Adrenal gland (tissue), 5 donors: Measurements from ENCODE around the gene ANKS6.

ENCODE experiments used
- CTCF ChIP-seq, 6 experiments: fragments of 450-650 bp in 4 of 6; fragments of 200-600 bp in 2 of 6; sonication (generic) in 1 of 6; IDR thresholded peaks; 1 replicate in 5 of 6; 2 replicates in 1 of 6; pipeline versions ENCODE4 v1.5.1 to v1.8.0; 2016 to 2021; ENCODE audit warnings: antibody characterized with exemption in 6 of 6, mild to moderate bottlenecking in 2 of 6, moderate library complexity in 1 of 6
- POLR2A ChIP-seq, 2 donors: fragments of 450-650 bp; IDR thresholded peaks; one replicate each; pipeline ENCODE4 v1.6.1; 2017; ENCODE audit warnings: antibody characterized with exemption in 2 of 2, mild to moderate bottlenecking in 2 of 2, moderate library complexity in 1 of 2
- donor health status: DM: no; HTN: no; CAD: no.

GRCh38 chr9:98738741-98739140, 57.6 kb downstream of the ANKS6 start:
- TF ChIP-seq CTCF (IDR thresholded peaks at IDR 0.05): no peak
- TF ChIP-seq POLR2A (IDR thresholded peaks at IDR 0.05): no peak
